GM18907 (cell line): ENCODE measurements around the gene FRMPD2.
"Not testable (repeated sequence)": the region's sequence is repeated elsewhere in the genome, so short reads cannot be mapped to it uniquely, and the experiment has no call there.

ENCODE experiments used
- ATAC-seq: cut with Tn5 transposase; IDR thresholded peaks from one replicate; pipeline ENCODE4 v1.9.1; 2021; ENCODE audit warnings: mild to moderate bottlenecking, moderate library complexity; ENCODE audit not compliant: unreplicated experiment

The FRMPD2 gene

DNA sequence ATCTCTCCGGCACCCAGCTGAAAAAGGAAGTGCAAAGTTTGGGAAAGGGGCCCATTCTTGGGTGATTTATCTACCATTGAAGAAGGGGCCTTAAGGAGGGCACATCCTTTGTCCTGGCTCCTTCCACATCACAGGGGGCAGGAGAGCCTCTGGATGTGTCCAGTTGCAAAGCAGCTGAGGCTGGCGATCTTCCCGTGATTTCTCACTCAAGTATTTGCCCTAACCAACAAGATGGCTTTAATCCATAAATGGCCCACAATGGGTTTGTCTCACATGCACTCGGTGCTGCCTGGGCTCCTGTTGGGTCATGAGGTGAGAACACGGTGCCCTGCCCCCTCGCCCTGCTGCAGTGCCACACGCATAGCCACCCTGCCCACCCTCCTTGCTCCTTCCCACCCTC lies 14.2 kb upstream of the FRMPD2 start:
- ATAC-seq, result no peak

DNA sequence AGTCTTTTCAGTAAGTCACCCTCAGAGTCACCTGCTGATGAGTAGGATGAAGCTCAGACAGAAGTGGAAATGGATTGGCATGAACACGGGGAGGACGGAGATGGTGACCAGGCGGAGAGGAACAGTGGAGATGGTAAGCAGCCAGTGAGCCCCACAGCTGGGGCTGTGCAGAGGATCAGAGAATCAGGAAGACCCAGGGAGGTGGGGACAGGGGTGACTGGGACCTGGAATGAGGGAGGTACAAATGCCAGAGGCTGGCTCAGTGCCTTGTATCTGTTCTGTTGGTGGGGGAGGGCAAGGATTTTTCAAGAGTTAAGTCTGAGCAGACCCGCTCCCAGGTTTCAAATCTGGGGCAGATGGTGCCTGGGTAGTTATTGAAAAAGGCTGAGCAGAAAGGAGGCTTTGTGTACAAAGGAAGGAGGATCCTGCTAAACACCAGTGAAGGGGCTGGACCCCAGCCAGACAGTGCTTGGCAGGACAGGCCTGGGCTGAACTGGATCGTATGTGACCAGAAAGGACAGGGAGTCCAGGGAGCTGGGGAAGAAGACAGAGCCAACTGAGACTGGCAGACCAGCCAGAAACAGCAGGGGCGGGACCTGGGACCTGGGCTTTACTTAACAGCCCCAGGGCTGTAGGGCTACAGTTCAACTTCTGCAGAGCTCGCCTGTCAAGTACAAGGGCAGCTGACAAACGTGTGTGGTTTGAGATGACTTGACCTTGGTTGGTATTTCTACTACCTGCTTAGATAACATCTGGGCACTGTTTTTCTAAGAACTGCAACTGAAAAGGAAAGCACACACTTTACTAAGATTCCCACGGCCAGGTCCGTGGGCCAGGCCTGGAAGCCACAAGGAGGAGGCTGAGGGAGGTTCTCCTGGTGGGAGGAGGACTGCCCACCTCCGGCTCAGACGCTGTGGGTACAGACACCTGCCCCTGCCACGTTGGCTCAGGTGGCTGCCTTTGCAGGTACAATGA lies 13.2 kb upstream of the FRMPD2 start:
- ATAC-seq, result peak; percentile 68

DNA sequence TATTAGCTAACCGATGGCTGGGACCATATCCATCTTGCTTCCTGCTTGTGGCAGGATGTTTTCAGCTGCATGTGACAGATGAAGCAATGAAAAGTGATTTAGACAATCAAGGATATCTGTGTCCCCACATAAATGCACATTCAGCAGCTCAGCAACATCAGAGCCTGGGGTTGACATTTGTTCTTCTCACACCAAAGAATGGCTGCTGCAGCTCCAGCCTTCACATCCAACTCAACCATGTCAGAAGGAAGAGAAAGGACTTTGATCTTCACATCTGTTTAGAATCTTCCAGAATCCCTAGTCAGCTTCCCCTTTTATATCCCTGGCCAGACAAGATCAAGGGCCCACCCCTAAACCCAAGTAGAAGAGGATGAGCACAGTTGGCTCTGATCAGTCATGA lies 11.9 kb upstream of the FRMPD2 start:
- ATAC-seq, result no peak

DNA sequence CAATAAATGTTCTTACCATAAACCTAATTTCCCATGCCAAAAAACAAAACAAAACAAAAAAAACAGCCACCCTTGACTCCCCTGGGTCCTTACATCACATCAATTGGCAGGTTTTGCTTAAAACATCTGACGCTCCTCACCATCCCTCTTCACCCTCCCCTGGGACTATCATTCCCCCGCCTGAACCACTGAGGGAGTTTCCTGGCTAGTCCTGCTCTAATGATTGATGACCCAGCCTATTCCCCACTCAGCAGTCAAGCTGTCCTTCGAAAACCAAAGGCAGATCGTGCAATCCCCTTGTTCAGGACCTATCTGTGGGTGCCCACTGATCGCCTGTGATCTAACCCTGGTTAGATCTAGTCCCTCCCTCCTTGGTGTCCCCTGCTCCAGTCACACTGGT lies 11.2 kb upstream of the FRMPD2 start:
- ATAC-seq, result peak; percentile 51

DNA sequence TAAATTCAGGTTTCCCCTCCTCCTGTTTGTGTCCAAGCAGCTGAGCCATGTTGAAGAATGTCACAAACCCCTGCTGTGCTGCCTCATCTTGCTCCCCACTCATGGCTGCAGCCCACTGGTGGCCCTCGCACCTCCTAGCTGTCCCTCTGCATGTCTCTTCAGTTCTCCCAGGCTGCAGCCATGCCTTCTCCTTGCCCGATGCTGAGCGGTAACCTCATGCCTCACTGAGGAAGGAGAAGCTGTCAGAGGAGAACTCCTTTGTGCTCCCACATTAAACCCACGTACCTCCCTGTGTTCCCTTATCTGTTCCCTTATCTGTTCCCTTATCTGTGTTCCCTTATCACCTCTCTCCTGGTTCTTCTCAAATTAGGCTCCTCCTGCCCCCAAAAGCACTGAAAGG lies 10.3 kb upstream of the FRMPD2 start:
- ATAC-seq, result no peak

DNA sequence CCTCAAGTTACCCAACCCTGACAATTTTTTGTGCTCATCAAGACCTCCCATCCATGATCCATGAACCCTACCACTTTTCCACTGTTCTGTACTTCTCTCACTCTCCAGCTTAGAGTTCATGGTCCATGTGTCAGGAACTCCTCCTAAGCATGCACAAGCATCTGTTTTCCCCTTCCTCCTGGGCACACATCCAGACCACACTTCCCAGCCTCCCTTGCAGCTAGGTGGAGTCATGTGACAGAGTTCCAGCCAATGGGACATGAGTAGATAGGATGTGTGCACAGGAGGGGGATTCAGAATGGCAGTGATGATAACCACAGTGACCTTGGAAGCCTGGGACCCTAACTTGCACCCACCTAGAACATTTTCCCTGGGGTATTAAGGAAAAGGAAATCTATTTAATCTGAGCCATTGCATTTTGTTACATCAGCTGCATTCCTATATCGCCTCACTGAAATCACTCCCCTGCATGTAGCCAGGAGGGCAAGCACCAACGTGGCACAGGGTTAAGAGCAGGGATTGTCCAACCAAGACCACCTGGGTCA lies 9.6 kb upstream of the FRMPD2 start:
- ATAC-seq, result no peak

DNA sequence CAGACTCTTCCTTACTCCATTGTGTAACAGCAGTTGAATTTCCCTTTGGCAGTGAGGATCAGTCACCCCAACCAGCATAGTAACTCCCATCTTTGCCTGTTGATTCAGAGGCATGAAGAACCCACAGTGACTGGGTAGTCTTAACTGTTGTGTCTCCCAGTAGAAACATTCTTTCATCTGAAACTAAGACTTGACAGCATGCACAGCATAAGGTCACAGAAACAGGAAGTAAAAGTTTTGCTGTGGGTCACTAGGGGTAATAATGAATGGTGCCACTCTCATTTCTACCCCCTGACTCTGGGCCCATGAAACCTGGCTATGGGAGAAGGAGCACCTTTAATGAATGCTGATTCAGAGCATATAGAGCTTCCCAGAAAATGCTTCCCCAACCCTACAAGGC lies 8.3 kb upstream of the FRMPD2 start:
- peak; percentile 73 for ATAC-seq

DNA sequence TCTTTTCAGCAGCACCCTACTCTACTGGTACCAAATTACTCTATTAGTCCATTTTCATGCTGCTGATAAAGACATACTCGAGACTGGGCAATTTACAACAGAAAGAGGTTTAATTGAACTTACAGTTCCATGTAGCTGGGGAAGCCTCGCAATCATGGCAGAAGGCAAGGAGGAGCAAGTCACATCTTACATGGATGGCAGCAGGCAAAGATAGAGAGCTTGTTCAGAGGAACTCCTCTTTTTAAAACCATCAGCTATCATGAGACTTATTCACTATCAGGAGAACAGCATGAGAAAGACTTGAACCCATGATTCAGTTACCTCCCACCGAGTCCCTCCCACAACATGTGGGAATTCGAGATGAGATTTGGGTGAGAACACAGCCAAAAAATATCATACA lies 7.2 kb upstream of the FRMPD2 start:
- not testable (repeated sequence) for ATAC-seq

DNA sequence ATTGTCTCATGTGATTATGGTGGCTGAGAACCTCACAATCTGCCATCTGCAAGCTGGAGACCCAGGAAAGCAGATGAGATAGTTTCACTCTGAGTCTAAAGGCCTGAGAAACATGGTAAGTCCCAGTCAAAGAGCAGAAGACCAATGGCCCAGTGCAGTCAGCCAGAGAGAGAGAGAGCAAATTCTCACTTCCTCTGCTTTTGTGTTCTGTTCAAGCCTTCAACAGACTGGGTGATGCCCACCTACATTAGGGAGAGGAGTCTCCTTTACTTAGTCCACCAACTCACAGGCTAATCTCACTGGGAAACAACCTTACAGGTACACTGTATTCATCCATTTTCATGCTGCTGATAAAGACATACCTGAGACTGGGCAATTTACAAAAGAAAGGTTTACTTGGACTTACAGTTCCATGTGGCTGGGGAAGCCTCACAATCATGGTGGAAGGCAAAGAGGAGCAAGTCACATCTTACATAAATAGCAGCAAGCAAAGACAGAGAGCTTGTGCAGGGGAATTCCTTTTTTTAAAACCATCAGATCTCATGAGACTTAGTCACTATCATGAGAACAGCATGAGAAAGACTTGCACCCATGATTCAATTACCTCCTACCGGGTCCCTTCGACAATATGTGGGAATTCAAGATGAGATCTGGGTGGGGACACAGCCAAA lies 4.7 kb upstream of the FRMPD2 start:
- peak; percentile 83 for ATAC-seq

DNA sequence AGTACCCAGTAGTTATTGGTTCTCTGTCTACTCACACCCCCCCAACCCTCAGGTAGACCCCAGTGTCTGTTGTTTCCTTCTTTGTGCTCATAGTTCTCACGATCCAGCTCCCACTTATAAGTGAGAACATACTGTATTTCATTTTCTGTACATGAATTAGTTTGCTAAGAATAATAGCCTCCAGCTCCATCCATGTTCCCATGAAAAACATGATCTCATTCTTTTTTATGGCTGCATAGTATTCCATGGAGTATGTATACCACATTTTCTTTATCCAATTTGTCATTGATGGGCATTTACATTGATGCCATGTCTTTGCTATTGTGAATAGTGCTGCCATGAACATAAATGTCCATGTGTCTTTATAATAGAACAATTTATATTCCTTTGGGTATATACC lies 2.6 kb upstream of the FRMPD2 start:
- no peak for ATAC-seq

DNA sequence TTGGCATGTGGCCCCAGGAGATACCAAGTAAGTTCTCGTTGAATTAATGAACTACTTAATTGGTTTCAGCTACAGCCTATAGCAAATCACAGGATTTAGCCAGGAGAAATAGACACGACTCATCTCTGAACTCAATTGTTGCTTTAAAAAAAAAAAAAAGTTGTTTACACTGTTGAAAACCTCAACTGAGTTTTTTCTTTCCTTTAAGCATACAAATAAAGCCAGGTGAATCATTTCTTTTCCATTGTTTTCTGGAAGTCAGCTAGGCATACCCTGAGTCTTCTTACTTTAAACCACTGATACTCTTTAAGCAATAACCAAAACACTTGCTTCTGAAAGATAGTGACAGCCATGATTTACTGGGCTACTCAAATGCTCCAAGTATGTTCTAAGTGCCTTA lies 755 bp downstream of the FRMPD2 start:
- no peak for ATAC-seq

DNA sequence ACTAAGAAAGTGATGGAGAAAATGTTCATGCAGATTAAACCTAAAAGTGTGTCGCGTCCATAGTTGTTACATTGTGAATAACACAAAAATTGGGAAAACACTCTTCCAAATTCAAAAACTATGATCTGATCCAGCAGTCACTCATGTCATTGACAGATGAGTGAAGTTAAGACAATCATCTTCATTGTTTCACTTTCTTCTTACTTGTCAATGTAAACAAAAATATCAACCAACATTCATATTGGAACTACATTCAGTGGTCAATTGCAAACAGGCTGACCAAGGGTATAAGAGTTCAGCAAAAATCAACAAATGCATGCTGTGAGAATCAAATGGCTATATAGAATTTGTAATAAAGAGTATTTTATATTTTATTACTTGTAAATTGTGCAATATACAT lies 1.8 kb downstream of the FRMPD2 start:
- no peak for ATAC-seq

DNA sequence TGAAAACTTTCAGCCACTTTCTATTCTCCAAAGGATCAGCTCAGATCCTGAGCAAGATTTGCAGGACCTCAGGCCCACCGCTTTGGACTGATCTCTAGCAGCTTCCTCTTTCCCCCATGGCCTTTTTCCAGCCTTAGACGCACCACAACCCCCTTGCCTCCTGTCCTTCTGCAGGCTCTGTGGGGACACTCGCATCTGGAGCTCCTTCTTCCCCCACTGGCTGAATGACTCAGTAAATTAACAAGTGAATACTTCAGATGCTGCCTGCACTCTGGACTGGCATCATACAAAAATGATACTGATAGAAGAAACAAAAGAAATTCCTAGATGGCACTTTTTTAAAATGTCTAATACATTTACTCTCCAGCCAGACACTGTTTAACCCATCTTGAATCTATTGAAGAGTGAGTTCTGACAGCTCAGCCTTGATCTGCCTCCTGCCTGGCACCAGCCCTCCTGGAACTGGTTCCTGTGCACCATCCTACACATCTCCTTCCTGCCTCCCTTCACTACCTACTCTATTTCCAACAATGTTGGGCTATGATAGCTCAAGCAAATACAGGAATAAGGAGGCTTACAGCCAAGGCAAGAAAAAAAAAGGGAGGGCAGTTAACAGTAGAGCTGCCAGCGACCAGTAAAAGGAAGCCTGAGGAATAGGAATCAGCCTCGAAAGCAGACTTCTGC lies 3.3 kb downstream of the FRMPD2 start:
- ATAC-seq, result no peak

DNA sequence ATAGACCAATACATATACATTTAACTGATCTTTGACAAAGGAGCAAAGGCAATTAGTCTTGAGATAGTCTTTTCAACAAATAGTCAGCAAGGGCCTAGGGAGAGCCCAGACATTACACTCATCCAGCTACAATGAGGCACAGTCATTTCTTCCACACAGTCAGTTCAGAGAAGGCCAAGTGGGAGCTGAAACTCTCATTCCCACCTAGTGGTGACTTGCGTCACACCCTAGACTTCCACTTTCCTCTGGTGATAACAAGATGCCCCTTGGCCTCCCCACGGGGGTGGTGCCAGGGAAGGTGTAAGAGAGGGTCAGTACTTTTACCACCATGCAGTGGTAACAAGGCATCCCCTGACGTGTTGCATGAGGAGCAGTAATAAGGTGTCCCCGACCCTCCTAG lies 8.0 kb downstream of the FRMPD2 start:
- ATAC-seq, result peak; percentile 53

DNA sequence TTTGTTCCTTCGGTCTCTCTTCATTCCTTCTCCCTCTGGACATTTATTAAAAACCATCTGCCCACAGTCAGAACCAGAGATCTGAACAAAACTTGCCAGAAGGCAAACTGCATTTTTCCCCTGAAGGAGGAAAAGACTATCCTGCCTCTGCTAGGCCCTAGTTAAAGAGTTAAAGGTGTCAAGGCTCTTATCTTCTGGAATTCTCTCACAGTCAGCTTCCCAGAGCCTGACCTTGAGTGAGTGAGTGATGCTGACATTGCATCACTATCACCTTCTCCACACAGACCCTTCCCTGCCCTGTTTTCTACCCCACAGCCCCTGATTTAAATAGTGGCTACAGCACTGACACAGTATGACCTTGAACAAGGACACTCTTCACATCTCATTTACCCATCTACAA lies 16.4 kb downstream of the FRMPD2 start:
- ATAC-seq, result no peak

DNA sequence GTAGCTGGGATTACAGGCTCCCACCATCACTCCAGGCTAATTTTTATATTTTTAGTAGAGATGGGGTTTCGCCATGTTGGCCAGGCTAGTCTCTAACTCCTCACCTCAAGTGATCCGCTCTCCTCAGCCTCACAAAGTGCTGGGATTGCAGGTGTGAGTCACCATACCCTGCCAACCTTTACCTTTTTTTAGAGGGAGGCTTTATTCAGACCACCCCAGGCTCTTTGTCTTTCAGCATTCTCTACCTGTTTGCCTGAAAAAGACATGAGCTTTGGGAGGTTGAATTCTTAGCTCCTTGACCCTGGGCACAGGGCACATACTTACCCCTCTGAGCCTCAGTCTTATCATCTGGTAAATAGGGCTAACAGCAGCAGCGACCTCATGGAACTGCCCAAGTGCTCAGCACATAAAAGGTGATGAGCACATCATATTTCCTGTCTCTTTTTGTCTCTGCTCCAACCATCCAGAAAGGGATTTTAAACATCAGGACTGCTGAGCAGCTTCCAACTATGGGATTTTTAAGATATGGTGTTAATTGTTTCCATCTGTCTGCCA lies 17.0 kb downstream of the FRMPD2 start:
- ATAC-seq, result no peak

DNA sequence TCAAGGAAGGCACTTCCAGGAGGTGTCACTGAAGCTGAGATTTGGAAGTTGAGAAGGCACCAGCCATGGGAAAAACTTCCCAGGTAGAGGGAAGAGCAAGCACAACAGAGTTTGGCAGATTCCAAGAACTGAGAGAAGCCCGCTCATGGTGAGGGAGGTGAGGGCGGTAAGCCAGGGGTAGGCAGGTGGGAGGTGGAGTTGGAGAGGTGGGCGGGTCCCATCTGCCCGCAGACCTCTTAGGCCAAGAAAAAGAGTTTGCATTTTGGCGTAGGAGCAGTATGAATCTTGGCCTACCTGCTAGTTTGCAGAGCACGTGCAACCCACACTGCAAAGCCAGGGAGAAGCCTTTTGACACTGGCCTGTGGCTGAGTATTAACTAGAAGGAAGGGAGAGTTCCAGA lies 18.8 kb downstream of the FRMPD2 start:
- ATAC-seq, result no peak

DNA sequence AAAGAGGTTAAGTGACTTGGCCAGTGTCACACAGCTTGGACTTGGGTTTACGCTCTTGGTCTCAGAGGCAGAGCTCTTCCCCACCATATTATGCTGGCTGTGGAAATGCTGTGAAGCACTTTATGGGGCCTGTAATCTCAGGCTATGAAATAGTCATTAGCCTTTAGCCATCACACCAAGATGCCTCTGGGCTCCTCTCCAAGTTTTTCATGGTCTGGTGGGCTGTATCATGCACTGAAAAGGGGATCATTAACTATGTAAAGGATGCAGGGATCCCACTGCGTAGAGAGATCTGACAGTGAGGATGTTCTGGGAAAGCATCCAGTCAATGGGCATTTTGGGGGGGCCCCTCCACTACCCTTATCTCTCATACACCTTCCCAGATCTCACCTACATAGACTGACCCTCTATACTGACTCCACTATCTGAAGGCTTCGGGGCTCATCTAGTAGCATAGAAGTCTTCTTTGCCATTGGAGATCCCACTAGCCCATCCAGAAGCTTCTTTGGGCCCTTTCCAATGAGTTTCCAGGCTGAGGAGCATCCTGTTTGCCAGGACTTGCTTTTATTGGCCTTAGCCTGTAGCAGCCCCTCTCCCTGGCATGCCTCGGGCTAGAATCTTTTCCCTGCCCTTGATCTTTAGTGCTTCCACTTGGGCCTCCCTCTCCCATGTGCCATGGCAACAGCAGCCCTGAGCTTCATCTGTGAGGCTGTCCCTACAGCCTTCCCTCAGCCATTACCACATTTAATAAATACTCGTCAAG lies 19.6 kb downstream of the FRMPD2 start:
- ATAC-seq, result no peak

DNA sequence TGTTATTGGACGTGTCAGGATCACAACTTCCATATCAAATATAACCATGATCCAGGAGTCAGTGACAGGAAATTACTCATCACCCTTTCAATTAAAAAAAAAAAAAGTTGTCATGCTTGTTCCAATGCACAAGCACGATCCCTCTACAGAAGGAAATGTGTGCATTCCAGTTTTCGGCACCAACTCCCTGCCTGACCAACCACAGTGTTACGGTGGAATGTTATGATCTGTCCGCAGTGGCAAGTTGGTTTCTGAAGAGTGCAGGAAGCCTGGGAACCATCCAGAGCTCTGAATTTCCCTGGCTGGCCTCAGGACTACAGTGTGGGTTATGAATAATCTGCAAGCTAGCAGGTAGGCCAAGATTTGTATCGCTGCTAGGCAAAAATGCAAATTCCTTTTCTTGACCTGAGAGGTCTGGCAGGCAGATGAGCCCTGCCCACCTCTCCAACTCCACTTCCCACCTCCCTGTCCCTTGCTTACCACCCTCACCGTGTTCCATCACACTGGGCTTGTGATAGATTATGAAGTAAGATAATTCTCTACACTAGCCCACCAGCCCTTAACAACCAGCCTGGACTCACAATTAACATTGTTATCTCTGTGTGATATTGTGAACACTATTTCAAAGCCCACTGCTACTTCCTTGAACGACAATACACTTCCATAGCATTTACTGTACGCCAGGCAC lies 20.4 kb downstream of the FRMPD2 start:
- ATAC-seq, result no peak

DNA sequence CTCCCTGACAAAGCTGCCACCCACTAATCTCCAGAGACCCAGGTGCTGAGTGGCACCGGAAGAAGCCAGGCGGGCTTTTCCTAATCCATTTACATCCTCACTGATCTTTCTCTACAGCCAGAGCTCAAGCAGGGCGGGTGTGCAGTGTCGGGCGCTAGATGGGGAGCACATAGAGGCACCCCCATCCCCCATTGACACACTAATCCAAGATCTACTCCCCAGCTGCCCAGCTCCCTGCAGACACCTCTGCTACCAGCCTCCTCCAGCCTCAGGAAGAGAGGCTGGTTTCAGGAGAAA lies 22.2 kb downstream of the FRMPD2 start:
- no peak for ATAC-seq
